Mesodermal cell (in vitro differentiated cells): ENCODE data around the gene SERPINB6.
"Not testable (repeated sequence)": the region's sequence is repeated elsewhere in the genome, so short reads cannot be mapped to it uniquely, and the experiment has no call there.

Experiments
- H3K27ac ChIP-seq: 2 replicates; pipeline ENCODE4 v1.7.0; 2013; ENCODE audit warnings: mild to moderate bottlenecking, low read depth, low read length, moderate library complexity; ENCODE audit not compliant: severe bottlenecking
- H3K36me3 ChIP-seq: 2 replicates; pipeline ENCODE4 v1.7.1; 2013; ENCODE audit warnings: mild to moderate bottlenecking, low read length, moderate library complexity; ENCODE audit not compliant: control insufficient read depth, insufficient read depth
- H3K4me1 ChIP-seq: one replicate; pipeline ENCODE4 v1.7.1; 2013; ENCODE audit warnings: mild to moderate bottlenecking, low read length; ENCODE audit not compliant: insufficient read depth, control insufficient read depth, poor library complexity, severe bottlenecking
- H3K4me3 ChIP-seq: 2 replicates; pipeline ENCODE4 v1.7.0; 2013; ENCODE audit warnings: low read length, control low read depth, mild to moderate bottlenecking; ENCODE audit not compliant: insufficient read depth, poor library complexity, severe bottlenecking; ENCODE audit errors: extremely low read depth
- H3K9me3 ChIP-seq: 2 replicates; pipeline ENCODE4 v1.7.1; 2013; ENCODE audit warnings: mild to moderate bottlenecking, low read length, moderate library complexity; ENCODE audit not compliant: control insufficient read depth
- WGBS, 2 experiments: methylation state at CpG; one replicate each; pipeline ENCODE4 v1.1.5; 2013; ENCODE audit warnings: missing lambda C conversion rate in 2 of 2; ENCODE audit not compliant: insufficient coverage in 2 of 2; 5-methylcytosine and 5-hydroxymethylcytosine counted together

SERPINB6 gene

DNA sequence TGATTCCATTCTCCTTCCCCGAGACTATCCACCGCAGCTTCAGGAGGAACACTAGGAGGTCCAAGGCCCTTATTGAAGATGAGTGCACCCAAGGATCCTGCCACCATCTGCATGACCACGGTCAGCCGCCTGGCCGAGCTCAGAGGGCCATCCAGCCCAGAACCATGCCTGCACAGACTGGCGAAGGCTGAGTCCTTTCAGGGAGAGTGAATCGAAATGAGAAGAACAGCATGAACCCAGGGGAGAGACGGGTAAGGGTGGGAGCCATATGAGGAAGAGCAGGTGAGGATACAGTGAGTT is 26.3 kb downstream of the SERPINB6 start:
- WGBS, 2 experiments, result 95 to 96% methylated on average over 7 to 8 of the region's 8 CpGs
- no peak overlapping the region for H3K27ac ChIP-seq

DNA sequence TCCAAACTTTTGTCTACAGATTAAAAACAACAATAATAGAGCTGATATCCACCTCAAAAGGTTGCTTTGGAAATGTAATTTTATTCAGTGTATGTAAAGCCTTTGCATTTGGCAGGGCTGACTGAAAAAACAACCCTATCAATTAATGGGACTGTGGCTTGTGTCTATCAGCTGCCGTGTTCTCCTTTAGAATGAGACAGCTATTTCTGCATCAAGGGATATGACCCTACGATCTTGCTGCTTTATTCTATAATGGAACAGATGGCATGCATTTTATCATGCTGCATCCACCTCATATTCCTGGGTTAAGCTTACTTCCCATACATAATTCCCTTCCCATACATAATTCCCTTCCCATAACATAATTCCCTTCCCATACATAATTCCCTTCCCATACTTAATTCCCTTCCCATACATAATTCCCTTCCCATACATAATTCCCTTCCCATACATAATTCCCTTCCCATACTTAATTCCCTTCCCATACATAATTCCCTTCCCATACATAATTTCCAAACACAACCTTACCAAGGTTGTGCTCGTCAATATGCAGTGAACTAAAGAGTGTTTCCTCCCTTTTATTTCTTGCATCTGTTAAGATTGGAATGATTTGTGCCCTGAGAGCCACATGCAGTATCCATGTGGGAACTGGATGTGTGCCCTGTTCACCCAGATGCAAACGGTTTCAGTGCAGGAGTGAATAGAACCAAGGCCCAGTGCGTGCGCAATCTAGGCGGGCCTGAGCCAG is 26.8 kb downstream of the SERPINB6 start:
- Histone ChIP-seq H3K4me3 (no peak overlapping the region), H3K27ac (no peak overlapping the region), H3K36me3 (peaks cover 17% of the 10 kb centered on the region), H3K4me1 (no peaks in the 10 kb centered on the region), H3K9me3 (no peaks in the 10 kb centered on the region)
- WGBS, 2 experiments, result 93 to 95% methylated on average over 6 of the region's 7 CpGs

More for the DNA sequence above, 26.3 kb downstream of the SERPINB6 start:
- Histone ChIP-seq H3K36me3 (peaks cover 18% of the 10 kb centered on the region), H3K4me1 (no peaks in the 10 kb centered on the region), H3K9me3 (no peaks in the 10 kb centered on the region), H3K4me3 (no peak overlapping the region)

DNA sequence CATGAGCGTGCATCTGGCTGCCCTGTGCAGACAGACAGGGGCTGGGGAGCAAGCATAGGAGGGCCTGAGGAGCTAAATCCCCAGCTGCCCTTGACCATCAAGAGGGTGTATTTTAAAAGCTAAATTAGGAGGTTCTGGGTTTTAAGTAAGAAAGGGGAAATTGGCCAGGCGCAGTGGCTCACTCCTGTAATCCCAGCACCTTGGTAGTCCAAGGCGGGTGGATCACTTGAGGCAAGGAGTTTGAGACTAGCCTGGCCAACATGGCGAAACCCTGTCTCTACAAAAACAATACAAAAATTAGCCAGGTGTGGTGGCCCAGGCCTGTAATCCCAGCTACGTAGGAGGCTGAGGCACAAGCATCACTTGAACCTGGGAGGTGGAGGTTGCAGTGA is 27.8 kb downstream of the SERPINB6 start:
- Histone ChIP-seq H3K4me1 (no peaks in the 10 kb centered on the region), H3K27ac (no peak overlapping the region), H3K9me3 (no peaks in the 10 kb centered on the region), H3K4me3 (no peak overlapping the region), H3K36me3 (peaks cover 8% of the 10 kb centered on the region)
- WGBS, 2 experiments, result 96 to 100% methylated on average over 4 of the region's 5 CpGs

DNA sequence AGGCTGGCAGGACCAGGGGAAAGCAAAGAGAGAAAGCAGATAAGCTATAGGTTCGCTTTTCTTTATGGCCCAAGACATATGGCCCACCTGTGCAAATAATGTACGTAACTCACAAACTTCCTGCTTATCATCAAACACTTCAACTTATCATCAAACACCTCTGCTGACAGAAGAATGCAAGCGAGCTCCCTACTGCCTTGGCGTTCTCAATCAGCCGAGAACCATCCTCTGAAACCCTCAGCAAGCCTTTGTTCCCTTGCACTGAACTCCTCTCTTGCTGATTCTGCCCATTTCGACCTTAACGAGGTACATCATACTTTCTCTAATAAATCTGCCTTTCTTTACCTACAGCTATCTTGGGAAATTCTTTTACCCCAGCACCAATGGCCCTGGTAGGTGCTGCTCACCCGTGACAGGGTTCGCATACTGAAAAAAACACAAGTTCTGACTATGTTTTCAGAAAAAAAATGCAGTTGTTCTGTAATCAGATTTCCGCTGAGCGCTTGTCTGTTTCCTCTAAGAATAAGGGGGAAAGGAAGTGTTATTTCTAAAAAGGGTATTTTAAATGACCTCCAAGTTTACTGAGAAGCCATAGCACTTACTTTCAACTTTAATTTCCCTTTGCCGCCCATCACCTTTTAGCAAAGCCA is 28.3 kb downstream of the SERPINB6 start:
- Histone ChIP-seq H3K4me3 (no peak overlapping the region), H3K27ac (no peak overlapping the region), H3K36me3 (peaks cover 5% of the 10 kb centered on the region), H3K9me3 (no peaks in the 10 kb centered on the region), H3K4me1 (no peaks in the 10 kb centered on the region)
- WGBS, 2 experiments, result 81 to 88% methylated on average over 7 to 10 of the region's 12 CpGs

DNA sequence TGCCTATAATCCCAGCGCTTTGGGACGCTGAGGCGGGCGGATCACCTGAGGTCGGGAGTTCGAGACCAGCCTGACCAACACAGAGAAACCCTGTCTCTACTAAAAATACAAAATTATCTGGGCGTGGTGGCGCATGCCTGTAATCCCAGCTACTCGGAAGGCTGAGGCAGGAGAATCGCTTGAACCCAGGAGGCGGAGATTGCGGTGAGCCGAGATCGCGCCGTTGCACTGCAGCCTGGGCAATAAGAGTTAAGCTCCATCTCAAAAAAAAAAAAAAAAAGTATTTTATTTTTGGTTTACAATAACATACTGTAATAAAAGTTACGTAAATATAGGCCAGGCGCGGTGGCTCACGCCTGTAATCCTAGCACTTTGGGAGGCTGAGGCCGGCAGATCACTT is 29.3 kb downstream of the SERPINB6 start:
- not testable (repeated sequence) for H3K4me3 ChIP-seq, H3K9me3 ChIP-seq, H3K27ac ChIP-seq, H3K36me3 ChIP-seq, H3K4me1 ChIP-seq
- WGBS, 2 experiments, result 81 to 94% methylated on average over 6 to 13 of the region's 21 CpGs

DNA sequence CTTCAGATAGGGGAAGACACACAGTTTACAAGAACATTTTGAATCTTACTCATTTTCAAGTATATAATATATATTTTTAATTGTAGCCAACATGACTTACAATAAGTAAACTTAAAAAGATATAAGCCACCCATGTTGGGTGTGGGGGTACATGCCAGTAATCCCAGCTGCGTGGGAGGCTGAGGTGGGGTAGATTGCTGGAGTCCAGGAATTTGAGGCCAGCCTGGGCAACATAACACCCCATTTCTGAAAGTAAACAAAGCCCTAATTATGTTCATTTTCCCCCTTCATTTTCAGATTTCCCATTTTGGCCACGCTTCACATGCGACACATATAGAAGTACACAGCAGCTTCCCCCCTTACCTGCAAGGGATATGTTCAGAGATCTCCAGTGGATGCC is 30.5 kb downstream of the SERPINB6 start:
- WGBS, 2 experiments, result 86 to 100% methylated on average over 1 to 2 of the region's 3 CpGs
- Histone ChIP-seq H3K4me3 (no peak overlapping the region), H3K4me1 (no peaks in the 10 kb centered on the region), H3K9me3 (no peaks in the 10 kb centered on the region), H3K36me3 (no peaks in the 10 kb centered on the region), H3K27ac (no peak overlapping the region)

DNA sequence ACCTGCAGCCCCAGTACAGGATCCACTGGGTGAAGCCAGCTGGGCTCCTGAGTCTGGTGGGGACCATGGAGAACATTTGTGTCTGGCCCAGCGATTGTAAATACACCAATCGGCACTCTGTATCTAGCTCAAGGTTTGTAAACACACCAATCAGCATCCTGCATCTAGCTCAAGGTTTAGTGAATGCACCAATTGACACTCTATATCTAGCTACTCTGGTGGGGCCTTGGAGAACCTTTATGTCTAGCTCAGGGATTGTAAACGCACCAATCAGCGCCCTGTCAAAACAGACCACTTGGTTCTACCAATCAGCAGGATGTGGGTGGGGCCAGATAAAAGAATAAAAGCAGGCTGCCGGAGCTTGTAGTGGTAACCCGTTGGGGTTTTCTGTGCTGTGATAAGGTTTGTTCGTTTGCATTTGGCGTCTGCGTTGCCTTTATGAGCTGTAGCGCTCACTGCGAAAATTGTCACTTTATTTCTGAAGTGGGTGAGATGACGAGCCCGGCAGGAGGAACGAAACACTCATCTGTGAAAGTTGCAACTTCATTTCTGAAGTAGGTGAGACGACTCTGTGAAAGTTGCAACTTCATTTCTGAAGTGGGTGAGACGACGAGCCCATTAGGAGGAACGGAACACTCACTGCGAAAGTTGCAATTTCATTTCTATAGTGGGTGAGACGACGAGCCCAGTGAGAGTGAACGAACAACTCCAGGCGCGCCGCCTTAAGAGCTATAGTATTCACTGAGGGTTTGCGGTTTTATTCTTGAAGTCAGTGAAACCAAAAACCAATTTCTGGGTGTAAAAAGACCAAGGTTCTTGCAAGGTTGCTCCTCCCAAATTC is 31.1 kb downstream of the SERPINB6 start:
- 90 to 91% methylated on average over 24 to 26 of the region's 26 CpGs for WGBS, 2 experiments
- no peaks in the 10 kb centered on the region for H3K4me1 ChIP-seq
- no peaks in the 10 kb centered on the region for H3K9me3 ChIP-seq
- H3K36me3 ChIP-seq, result no peaks in the 10 kb centered on the region
- H3K4me3 ChIP-seq, result no peak overlapping the region
- H3K27ac ChIP-seq, result no peak overlapping the region

DNA sequence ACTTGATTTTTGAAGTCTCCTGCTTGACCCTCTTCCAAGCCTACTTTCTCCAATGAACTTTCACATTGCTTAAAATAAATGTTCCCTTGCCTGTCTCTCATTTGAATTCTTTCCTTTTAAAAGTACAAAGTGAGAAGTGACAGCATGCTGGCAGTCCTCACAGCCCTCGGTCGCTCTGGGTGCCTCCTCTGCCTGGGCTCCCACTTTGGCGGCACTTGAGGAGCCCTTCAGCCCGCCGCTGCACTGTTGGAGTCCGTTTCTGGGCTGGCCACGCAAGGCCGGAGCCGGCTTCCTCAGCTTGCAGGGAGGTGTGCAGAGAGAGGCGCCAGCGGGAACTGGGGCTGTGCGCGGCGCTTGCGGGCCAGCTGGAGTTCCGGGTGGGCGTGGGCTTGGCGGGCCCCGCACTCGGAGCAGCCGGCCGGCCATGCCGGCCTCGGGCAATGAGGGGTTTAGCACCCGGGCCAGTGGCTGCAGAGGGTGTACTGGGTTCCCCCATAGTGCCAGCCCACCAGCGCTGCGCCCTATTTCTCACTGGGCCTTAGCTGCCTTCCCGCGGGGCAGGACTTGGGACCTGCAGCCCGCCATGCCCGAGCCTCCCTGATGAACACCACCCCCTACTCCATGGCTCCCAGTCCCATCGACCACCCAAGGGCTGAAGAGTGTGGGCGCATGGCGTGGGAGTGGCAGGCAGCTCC is 31.9 kb downstream of the SERPINB6 start:
- Histone ChIP-seq H3K4me3 (no peak overlapping the region), H3K36me3 (no peaks in the 10 kb centered on the region), H3K27ac (no peak overlapping the region), H3K4me1 (no peaks in the 10 kb centered on the region), H3K9me3 (no peaks in the 10 kb centered on the region)
- whole genome bisulfite sequencing, 2 experiments, result 95 to 98% methylated on average over 26 to 32 of the region's 34 CpGs

DNA sequence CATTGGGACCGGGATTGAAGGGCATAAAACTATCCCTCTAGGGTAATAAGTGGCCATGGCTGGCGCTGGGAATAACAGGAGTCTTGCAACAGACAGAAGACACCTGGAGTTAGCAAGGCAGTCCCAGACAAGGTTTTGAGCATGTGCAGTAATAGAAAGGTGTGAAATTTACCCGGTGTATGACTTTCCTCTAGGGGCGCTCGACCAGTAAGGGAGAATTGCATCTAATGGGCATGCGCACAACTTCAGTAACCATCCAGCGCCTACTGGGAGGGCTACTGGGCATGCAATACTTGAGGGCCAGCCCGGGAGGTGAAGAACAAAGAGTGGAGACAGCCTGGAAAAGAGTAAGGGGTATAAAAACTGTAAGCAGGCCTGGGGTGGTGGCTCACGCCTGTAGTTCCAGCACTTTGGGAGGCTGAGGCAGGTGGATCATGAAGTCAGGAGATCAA is 32.7 kb downstream of the SERPINB6 start:
- Histone ChIP-seq H3K36me3 (no peaks in the 10 kb centered on the region), H3K9me3 (no peaks in the 10 kb centered on the region), H3K27ac (no peak overlapping the region), H3K4me3 (no peak overlapping the region), H3K4me1 (no peaks in the 10 kb centered on the region)
- WGBS, 2 experiments, result 91 to 94% methylated on average over 8 to 9 of the region's 9 CpGs

DNA sequence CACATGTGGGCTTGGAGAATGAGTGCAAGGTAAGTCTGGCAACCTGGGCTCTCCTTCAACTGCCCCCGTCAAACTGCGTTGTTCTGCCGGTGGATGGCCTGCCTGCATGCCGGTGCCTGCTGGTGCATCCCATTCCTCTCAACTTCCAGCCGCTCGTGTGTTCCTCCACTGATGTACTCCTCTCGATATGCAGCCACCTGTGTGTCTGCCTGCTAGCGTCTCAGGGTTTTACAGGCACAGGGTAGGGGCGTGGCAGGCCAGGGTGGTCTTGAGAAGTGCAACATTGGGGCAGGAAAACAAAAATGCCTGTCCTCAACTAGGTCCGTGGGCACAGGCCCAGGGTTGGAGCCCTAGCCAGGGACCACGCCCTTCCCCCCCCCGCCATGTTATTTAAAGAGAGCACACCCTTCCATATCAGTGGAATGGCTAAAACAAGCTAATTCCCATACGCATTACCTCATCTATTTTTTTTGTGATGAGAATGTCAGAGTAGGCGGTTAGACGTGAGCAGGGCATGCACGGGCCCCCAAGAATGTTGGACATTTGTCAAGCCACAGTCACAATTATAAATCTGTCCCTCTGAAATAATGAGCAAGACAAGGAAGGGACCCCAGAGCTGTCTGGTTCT is 33.2 kb downstream of the SERPINB6 start:
- Histone ChIP-seq H3K27ac (no peak overlapping the region), H3K4me1 (no peaks in the 10 kb centered on the region), H3K4me3 (no peak overlapping the region), H3K36me3 (no peaks in the 10 kb centered on the region), H3K9me3 (no peaks in the 10 kb centered on the region)
- WGBS, 2 experiments, result 83 to 93% methylated on average over 8 to 10 of the region's 16 CpGs
